HUES64 (cell line): ENCODE measurements around the gene TARS1. TPM values are rescaled to one million over a fixed set of nuclear protein-coding genes. Genes with fewer than 3 reads are reported as not detected.

Experiments used
- H3K27ac ChIP-seq: 2 replicates; pipeline ENCODE4 v1.7.0; 2013; ENCODE audit warnings: low read depth, low read length, inconsistent platforms
- H3K27me3 ChIP-seq: 2 replicates; pipeline ENCODE4 v1.6.1; 2013; ENCODE audit warnings: mild to moderate bottlenecking, low read length; ENCODE audit not compliant: insufficient read depth
- H3K36me3 ChIP-seq: 2 replicates; pipeline ENCODE4 v1.6.1; 2013; ENCODE audit warnings: mild to moderate bottlenecking, low read length; ENCODE audit not compliant: insufficient read depth
- H3K4me1 ChIP-seq: 2 replicates; pipeline ENCODE4 v1.6.1; 2013; ENCODE audit warnings: mild to moderate bottlenecking, low read length, moderate library complexity; ENCODE audit not compliant: insufficient read depth
- H3K4me3 ChIP-seq: 2 replicates; pipeline ENCODE4 v1.5.1; 2013; ENCODE audit warnings: mild to moderate bottlenecking, low read length, moderate library complexity
- H3K9ac ChIP-seq: 2 replicates; pipeline ENCODE4 v1.6.1; 2013; ENCODE audit warnings: mild to moderate bottlenecking, low read depth, low read length
- H3K9me3 ChIP-seq: 2 replicates; pipeline ENCODE4 v1.6.1; 2013; ENCODE audit warnings: low read depth, low read length; ENCODE audit not compliant: insufficient read depth
- WGBS: fragments of 150-250, 120-280 bp; methylation state at CpG from one replicate; pipeline ENCODE4 v1.1.7; 2013; ENCODE audit warnings: missing lambda C conversion rate; 5-methylcytosine and 5-hydroxymethylcytosine counted together
- polyA plus RNA-seq, 2 experiments: library from polyadenylated mRNA; stranded (reverse); fragments of 50-300 nt; gene quantifications; one replicate each; pipeline ENCODE4 v1.2.3, GENCODE V29; 2013

The TARS1 gene
- polyA plus RNA-seq (2013, experiment 1 of 2), result 259 TPM
- 260 TPM for polyA plus RNA-seq (2013, experiment 2 of 2)

GRCh38 chr5:33440482-33441240, at the start of gene TARS1:
Gene TARS1 (plus strand): TSS chr5:33440965. CDS start chr5:33441087, 122 bp downstream.
- peaks cover 27% of the 10 kb centered on the region for H3K36me3 ChIP-seq
- WGBS, result under 1% methylated on average over 52 of the region's 52 CpGs
- peak within 1 kb of the TSS; percentile 83 for H3K4me3 ChIP-seq

DNA sequence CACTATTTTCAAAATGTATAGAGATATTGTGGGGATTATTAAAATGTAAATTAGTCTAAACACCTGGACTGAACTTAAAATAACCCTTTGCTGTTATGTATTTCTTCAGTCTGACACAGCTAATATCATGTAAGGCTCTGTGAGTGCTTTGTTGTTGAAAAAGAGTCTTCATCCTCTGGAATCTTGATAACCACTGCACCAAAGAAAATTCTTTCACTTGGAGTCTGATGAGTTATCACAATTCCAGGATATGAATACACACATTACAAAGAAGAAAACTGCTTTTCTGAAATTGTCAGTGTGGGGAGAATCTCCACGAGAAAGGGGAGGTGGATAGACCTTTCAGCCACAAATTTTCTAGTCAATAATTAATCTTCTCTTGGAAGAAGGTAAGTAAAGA, 42.3 kb upstream of the TARS1 start:
- no peaks in the 10 kb centered on the region for H3K27me3 ChIP-seq
- H3K4me1 ChIP-seq, result peaks cover 8% of the 10 kb centered on the region
- H3K9ac ChIP-seq, result no peak overlapping the region
- no peak overlapping the region for H3K27ac ChIP-seq
- H3K4me3 ChIP-seq, result no peak overlapping the region
- H3K9me3 ChIP-seq, result no peaks in the 10 kb centered on the region
- no CpG with 5 or more reads among the region's 1 CpG for WGBS
- no peaks in the 10 kb centered on the region for H3K36me3 ChIP-seq

More at GRCh38 chr5:33440482-33441240, at the start of gene TARS1:
- peaks cover 32% of the 10 kb centered on the region for H3K4me1 ChIP-seq
- H3K27ac ChIP-seq, result peak within 1 kb of the TSS; percentile 97
- H3K9ac ChIP-seq, result peak within 1 kb of the TSS; percentile 97
- H3K9me3 ChIP-seq, result no peaks in the 10 kb centered on the region
- H3K27me3 ChIP-seq, result no peaks in the 10 kb centered on the region

GRCh38 chr5:33400675-33401074, 40.1 kb upstream of the TARS1 start:
- H3K27ac ChIP-seq, result no peak overlapping the region
- no peaks in the 10 kb centered on the region for H3K27me3 ChIP-seq
- no peak overlapping the region for H3K9ac ChIP-seq
- peaks cover 8% of the 10 kb centered on the region for H3K4me1 ChIP-seq
- 92% methylated on average over 4 of the region's 4 CpGs for WGBS
- H3K36me3 ChIP-seq, result no peaks in the 10 kb centered on the region
- no peak overlapping the region for H3K4me3 ChIP-seq
- no peaks in the 10 kb centered on the region for H3K9me3 ChIP-seq

GRCh38 chr5:33401482-33402390, 39.0 kb upstream of the TARS1 start:
- Histone ChIP-seq H3K4me3 (no peak overlapping the region), H3K9ac (no peak overlapping the region), H3K27ac (no peak overlapping the region), H3K9me3 (no peaks in the 10 kb centered on the region), H3K27me3 (no peaks in the 10 kb centered on the region), H3K4me1 (peaks cover 15% of the 10 kb centered on the region; the same call in 1 of the 2 replicates), H3K36me3 (no peaks in the 10 kb centered on the region)
- WGBS, result 84% methylated on average over 5 of the region's 5 CpGs

DNA sequence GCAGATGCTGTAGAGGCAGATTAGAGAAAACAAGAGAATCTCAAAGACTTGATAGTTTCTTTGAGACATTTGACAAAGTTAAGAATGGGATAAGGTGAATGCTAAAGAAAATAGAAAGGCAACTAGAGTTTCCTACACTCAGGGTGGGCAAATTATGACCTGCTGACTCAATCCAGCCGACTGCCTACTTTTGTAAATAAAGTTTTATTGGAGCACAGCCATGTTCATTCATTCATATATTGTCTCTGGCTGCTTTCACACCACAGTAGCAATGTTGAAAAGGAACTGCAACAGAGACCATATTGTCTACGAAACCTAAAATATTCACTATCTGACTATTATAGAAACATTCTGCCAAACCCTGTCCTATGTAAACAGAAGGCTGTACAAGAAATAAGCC, 37.6 kb upstream of the TARS1 start:
- Histone ChIP-seq H3K36me3 (no peaks in the 10 kb centered on the region), H3K9ac (no peak overlapping the region), H3K4me1 (peaks cover 15% of the 10 kb centered on the region; the same call in 1 of the 2 replicates), H3K9me3 (no peaks in the 10 kb centered on the region), H3K27ac (no peak overlapping the region), H3K27me3 (no peaks in the 10 kb centered on the region), H3K4me3 (no peak overlapping the region)
- whole genome bisulfite sequencing, result 87% methylated on average over 2 of the region's 2 CpGs

DNA sequence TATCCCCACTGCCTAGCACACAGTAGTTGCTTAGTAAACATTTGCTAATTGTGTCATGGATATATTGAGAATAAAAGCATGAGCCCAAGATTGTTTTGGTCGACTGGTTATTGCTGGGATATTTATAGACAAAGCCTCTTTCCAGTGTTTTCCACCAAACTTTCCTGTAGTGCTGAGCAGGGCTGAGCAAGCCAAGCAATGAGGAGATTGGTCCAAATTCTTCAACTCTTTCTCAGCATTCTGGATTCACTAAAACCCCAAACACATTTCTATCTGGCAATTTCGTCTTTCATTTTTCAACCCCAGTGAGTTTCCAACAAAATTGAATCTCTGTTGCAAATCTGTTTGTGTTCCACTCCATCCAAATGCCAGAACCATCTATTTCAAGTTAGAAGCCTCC, 31.9 kb upstream of the TARS1 start:
- Histone ChIP-seq H3K27ac (no peak overlapping the region), H3K4me1 (peaks cover 7% of the 10 kb centered on the region; the same call in 1 of the 2 replicates), H3K27me3 (no peaks in the 10 kb centered on the region), H3K4me3 (no peak overlapping the region), H3K9ac (no peak overlapping the region), H3K36me3 (no peaks in the 10 kb centered on the region), H3K9me3 (no peaks in the 10 kb centered on the region)
- 87% methylated on average over 2 of the region's 2 CpGs for WGBS

DNA sequence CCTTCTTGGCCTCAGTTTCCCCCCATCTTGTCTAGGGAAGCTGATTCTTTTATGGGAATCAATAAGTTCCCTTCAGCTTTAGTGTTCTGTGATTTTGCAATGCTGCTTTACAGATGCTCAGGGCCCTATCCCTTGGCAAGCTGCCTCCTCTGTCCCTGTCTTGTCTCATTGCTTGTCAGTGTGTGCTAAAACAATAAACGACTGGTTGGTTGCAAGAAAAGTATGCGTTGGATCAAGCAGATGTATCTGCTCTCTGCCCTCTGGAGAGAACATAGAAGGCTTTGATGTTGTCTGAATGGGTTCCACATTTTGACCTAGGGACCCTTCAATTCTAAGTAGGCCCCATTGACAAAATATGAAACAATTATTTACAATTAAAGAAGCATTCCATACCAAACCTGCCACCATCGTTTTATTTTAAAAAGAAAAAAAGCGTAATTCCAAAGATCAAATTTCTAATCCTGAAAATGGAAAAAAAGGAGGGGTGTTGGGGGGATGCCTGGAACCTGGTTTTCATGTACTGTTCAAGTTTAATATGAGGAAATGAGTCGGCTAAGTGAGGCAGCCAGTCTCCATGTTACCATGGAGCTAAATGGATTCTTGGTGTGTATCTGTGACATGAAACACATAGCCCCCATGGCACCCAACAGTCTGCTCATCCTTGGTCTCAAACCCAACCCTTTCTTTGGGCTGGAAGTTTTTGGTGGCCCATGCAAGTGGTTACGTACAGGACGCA, 31.2 kb upstream of the TARS1 start:
- 94% methylated on average over 7 of the region's 7 CpGs for WGBS
- H3K4me3 ChIP-seq, result no peak overlapping the region
- peaks cover 7% of the 10 kb centered on the region; the same call in 1 of the 2 replicates for H3K4me1 ChIP-seq
- no peaks in the 10 kb centered on the region for H3K36me3 ChIP-seq
- no peaks in the 10 kb centered on the region for H3K9me3 ChIP-seq
- H3K27ac ChIP-seq, result no peak overlapping the region
- no peaks in the 10 kb centered on the region for H3K27me3 ChIP-seq
- H3K9ac ChIP-seq, result no peak overlapping the region

- WGBS, result 83% methylated on average over 1 of the region's 1 CpG
Measured at GRCh38 chr5:33410221-33410620, 30.5 kb upstream of the TARS1 start.

GRCh38 chr5:33411498-33411897, 29.3 kb upstream of the TARS1 start:
- H3K27me3 ChIP-seq, result no peaks in the 10 kb centered on the region
- WGBS, result 100% methylated on average over 1 of the region's 1 CpG
- H3K36me3 ChIP-seq, result no peaks in the 10 kb centered on the region
- H3K27ac ChIP-seq, result no peak overlapping the region
- peaks cover 2% of the 10 kb centered on the region; the same call in 1 of the 2 replicates for H3K4me1 ChIP-seq
- H3K4me3 ChIP-seq, result no peak overlapping the region
- H3K9me3 ChIP-seq, result no peaks in the 10 kb centered on the region
- no peak overlapping the region for H3K9ac ChIP-seq

More at GRCh38 chr5:33410221-33410620, 30.5 kb upstream of the TARS1 start:
- no peak overlapping the region for H3K27ac ChIP-seq
- no peak overlapping the region for H3K4me3 ChIP-seq
- peaks cover 7% of the 10 kb centered on the region; the same call in 1 of the 2 replicates for H3K4me1 ChIP-seq
- no peaks in the 10 kb centered on the region for H3K27me3 ChIP-seq
- no peak overlapping the region for H3K9ac ChIP-seq
- H3K9me3 ChIP-seq, result no peaks in the 10 kb centered on the region
- no peaks in the 10 kb centered on the region for H3K36me3 ChIP-seq

GRCh38 chr5:33415811-33416354, 24.9 kb upstream of the TARS1 start:
- 93% methylated on average over 4 of the region's 4 CpGs for WGBS
- Histone ChIP-seq H3K9me3 (no peaks in the 10 kb centered on the region), H3K4me3 (no peak overlapping the region), H3K4me1 (no peaks in the 10 kb centered on the region), H3K27me3 (no peaks in the 10 kb centered on the region), H3K27ac (no peak overlapping the region), H3K36me3 (no peaks in the 10 kb centered on the region), H3K9ac (no peak overlapping the region)
